ENCODE data around the gene POC1B. TPM values are rescaled to one million over a fixed set of nuclear protein-coding genes. Genes with fewer than 3 reads are reported as not detected.

The POC1B gene
- total RNA-seq, 1 donor from 2014 or later: 22.7 TPM

DNA sequence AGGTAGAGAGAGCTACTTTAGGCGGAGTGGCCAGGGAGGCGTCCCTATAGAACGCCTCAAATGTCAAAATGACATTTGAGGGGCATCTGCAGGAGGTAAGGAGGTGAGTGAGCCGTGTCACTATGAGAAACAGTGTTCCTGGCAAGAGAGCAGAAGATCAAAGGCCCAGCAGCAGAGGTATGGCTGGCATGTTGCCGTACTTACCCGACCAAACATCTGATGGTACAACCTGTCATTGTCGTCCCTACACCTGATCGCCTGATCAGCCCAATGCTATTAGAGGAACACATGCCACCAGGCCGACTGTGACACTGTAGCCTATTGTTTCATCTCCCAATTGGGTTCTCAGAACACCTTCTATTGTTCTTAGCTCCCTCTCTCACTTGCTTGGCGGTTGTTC is 33.9 kb upstream of the POC1B start:
- no peak overlapping the region for H3K27ac Mint-ChIP-seq (ENCODE audit: unreplicated experiment)
- H3K27me3 Mint-ChIP-seq (ENCODE audit: unreplicated experiment): peaks cover 2% of the 10 kb centered on the region
- H3K36me3 Mint-ChIP-seq (ENCODE audit: low read depth, unreplicated experiment): no peaks in the 10 kb centered on the region
- H3K9me3 Mint-ChIP-seq (ENCODE audit: unreplicated experiment): no peaks in the 10 kb centered on the region
- no peak for DNase-seq (ENCODE audit: low spot score)
- no peak for TF ChIP-seq CTCF (IDR thresholded peaks at IDR 0.05; ENCODE audit: unreplicated experiment)
- no peak overlapping the region for H3K4me3 Mint-ChIP-seq (ENCODE audit: unreplicated experiment)
- H3K4me1 Mint-ChIP-seq (ENCODE audit: unreplicated experiment): no peaks in the 10 kb centered on the region

GRCh38 chr12:89556976-89557375 is 31.1 kb upstream of the POC1B start:
- no peaks in the 10 kb centered on the region for H3K9me3 Mint-ChIP-seq (ENCODE audit: unreplicated experiment)
- no peaks in the 10 kb centered on the region for H3K36me3 Mint-ChIP-seq (ENCODE audit: low read depth, unreplicated experiment)
- TF ChIP-seq CTCF (IDR thresholded peaks at IDR 0.05; ENCODE audit: unreplicated experiment): no peak
- peaks cover 2% of the 10 kb centered on the region for H3K27me3 Mint-ChIP-seq (ENCODE audit: unreplicated experiment)
- H3K27ac Mint-ChIP-seq (ENCODE audit: unreplicated experiment): no peak overlapping the region
- no peak for DNase-seq (ENCODE audit: low spot score)
- H3K4me1 Mint-ChIP-seq (ENCODE audit: unreplicated experiment): no peaks in the 10 kb centered on the region
- no peak overlapping the region for H3K4me3 Mint-ChIP-seq (ENCODE audit: unreplicated experiment)

GRCh38 chr12:89552376-89552775 is 26.5 kb upstream of the POC1B start:
- TF ChIP-seq CTCF (IDR thresholded peaks at IDR 0.05; ENCODE audit: unreplicated experiment): no peak
- H3K27ac Mint-ChIP-seq (ENCODE audit: unreplicated experiment): no peak overlapping the region
- H3K27me3 Mint-ChIP-seq (ENCODE audit: unreplicated experiment): no peaks in the 10 kb centered on the region
- no peaks in the 10 kb centered on the region for H3K4me1 Mint-ChIP-seq (ENCODE audit: unreplicated experiment)
- H3K36me3 Mint-ChIP-seq (ENCODE audit: low read depth, unreplicated experiment): no peaks in the 10 kb centered on the region
- DNase-seq (ENCODE audit: low spot score): no peak
- H3K9me3 Mint-ChIP-seq (ENCODE audit: unreplicated experiment): no peaks in the 10 kb centered on the region
- H3K4me3 Mint-ChIP-seq (ENCODE audit: unreplicated experiment): no peak overlapping the region

- Mint-ChIP-seq H3K4me1 (ENCODE audit: unreplicated experiment) (no peaks in the 10 kb centered on the region), H3K27me3 (ENCODE audit: unreplicated experiment) (no peaks in the 10 kb centered on the region), H3K9me3 (ENCODE audit: unreplicated experiment) (no peaks in the 10 kb centered on the region), H3K27ac (ENCODE audit: unreplicated experiment) (no peak overlapping the region), H3K36me3 (ENCODE audit: low read depth, unreplicated experiment) (no peaks in the 10 kb centered on the region), H3K4me3 (ENCODE audit: unreplicated experiment) (no peak overlapping the region)
- no peak for TF ChIP-seq CTCF (IDR thresholded peaks at IDR 0.05; ENCODE audit: unreplicated experiment)
- no peak for DNase-seq (ENCODE audit: low spot score)
These were observed 25.9 kb upstream of the POC1B start for GRCh38 chr12:89551747-89552146.

DNA sequence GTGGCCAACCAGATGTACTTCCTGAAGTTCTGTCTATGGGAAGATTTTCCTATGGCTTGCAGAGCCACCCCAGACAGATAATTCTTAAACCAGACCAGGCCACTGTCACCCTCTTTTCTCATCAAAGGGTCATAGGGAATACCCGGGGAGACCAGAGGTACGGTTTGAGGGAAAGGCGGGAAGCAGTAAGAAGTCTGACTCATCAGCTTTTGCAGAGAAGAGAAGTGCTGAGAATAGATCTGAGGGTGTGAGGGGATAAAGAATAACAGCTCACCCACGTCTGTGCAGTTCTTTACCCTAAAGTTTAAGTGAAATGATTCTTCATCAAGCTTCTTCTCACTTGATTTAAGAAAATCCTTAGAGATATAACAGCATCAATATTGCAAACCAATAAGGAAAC is 21.3 kb upstream of the POC1B start:
- H3K27ac Mint-ChIP-seq (ENCODE audit: unreplicated experiment): no peak overlapping the region
- no peaks in the 10 kb centered on the region for H3K9me3 Mint-ChIP-seq (ENCODE audit: unreplicated experiment)
- H3K27me3 Mint-ChIP-seq (ENCODE audit: unreplicated experiment): no peaks in the 10 kb centered on the region
- no peak for TF ChIP-seq CTCF (IDR thresholded peaks at IDR 0.05; ENCODE audit: unreplicated experiment)
- peaks cover 13% of the 10 kb centered on the region for H3K4me1 Mint-ChIP-seq (ENCODE audit: unreplicated experiment)
- no peaks in the 10 kb centered on the region for H3K36me3 Mint-ChIP-seq (ENCODE audit: low read depth, unreplicated experiment)
- no peak for DNase-seq (ENCODE audit: low spot score)
- no peak overlapping the region for H3K4me3 Mint-ChIP-seq (ENCODE audit: unreplicated experiment)

All from endothelial cell (in vitro differentiated cells).